Middle frontal gyrus (tissue), 1 donor: ENCODE measurements around the gene FGF9.

ENCODE experiments used
- DNase-seq: peaks from one replicate; pipeline ENCODE4 v3.0.0-alpha.2; 2015; ENCODE audit warnings: low spot score; ENCODE audit errors: extremely low spot score

FGF9 gene

GRCh38 chr13:21674490-21675009 is 3.7 kb downstream of the FGF9 start:
- no peak for DNase-seq

- DNase-seq: no peak
Observed at GRCh38 chr13:21675095-21675991, 4.5 kb downstream of the FGF9 start.

DNA sequence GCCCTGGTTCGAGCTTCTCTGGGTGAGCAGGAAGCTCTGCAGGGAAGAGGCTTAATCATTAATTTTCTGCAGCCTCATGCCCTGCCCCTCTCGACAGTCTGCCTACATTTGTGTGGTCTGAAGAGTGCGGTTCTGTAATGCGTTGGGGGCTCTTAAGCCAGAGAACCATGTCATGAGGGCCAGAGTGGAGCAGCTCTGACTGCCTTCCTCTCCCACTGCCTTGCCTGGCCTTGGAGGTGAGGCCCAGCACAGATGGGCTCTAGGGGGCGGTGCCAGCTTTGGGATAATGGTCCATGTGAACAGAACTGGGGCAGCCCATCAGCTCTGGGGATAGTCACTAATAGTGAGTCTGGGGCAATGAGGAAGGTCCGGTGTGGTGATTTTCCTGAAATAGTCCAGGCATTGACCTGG is 5.7 kb downstream of the FGF9 start:
- DNase-seq: no peak

DNA sequence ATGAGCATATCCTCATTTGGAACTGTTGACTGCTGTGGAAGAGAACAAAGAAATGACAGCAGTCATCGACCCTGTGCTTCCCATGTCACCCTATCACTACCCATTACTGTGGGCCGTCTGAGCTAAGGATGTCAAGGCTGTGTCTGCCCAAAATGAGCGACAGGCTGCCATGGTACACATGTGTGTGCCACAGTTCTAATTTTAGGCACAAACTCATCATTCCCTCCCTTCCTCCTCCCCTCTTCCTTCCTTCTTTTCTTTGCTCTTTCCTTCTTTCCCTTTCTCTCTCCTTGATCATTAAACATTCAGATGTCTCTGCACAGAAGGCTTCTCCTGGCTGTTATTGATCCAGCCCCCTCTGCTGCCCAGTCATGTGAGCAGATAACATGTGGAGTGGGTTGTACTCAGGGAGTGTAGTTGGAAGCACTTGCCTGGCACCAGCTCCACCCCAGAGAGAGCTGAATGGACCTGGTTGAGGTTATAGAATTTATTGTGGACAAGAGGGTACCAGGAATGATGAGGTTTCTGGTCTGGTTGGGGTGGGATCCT is 6.3 kb downstream of the FGF9 start:
- no peak for DNase-seq

- no peak for DNase-seq
Observed at GRCh38 chr13:21683034-21683733, 12.3 kb downstream of the FGF9 start.

- DNase-seq: no peak
Observed at GRCh38 chr13:21684576-21684975, 13.7 kb downstream of the FGF9 start.

DNA sequence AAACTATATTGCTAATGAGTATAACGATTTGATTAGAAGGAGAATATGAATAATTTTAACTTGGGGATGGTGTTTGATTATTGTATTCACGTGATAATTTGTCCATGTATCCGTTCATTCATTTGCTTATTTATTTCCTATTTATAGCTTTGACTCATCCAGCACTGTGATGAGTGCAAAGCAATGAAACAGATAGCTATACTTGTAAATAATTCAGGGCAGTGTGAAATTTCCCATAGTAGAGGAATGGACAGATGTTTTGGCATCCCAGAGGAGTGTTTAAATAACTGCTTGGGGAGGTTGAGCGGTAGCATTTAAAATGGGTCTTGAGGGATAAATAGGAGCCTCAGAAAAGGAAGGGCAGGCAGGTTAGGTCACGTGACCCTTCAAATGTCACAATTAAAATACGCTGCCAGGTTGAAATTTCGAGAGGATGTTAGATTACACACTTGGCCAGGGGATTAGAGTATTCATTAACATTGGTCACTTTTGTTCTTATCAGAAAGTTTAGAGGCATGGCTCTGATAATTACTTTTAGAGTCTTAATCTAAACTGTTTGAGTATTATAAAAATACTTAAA is 14.7 kb downstream of the FGF9 start:
- no peak for DNase-seq

GRCh38 chr13:21686751-21687391 is 16.0 kb downstream of the FGF9 start:
- DNase-seq: no peak

- DNase-seq: no peak
Observed at GRCh38 chr13:21688056-21688455, 17.2 kb downstream of the FGF9 start.

- no peak for DNase-seq
Observed at GRCh38 chr13:21689097-21689496, 18.2 kb downstream of the FGF9 start.

- no peak for DNase-seq
Observed at GRCh38 chr13:21690955-21691354, 20.1 kb downstream of the FGF9 start.

GRCh38 chr13:21691500-21691899 is 20.6 kb downstream of the FGF9 start:
- DNase-seq: no peak

DNA sequence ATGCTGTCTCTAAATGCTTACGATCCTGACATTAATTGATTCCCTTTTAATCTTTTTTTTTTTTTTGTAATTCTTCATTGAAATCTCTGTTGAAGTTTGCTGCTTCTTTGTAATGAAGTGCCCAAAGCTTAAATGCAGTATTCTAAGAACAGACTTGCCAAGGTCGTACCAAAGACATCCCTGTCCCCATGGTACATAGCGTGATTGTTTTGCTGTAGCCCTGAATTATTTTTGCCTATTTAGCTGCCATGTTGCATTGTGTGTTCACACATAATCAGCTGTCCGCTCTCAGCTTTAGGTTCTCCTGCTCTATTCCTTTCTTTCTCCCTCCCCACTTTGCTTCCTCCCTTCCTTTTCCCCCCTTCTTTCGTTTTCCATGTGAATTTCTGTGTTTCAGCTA is 21.1 kb downstream of the FGF9 start:
- no peak for DNase-seq

- no peak for DNase-seq
Observed at GRCh38 chr13:21694831-21695230, 24.0 kb downstream of the FGF9 start.

DNA sequence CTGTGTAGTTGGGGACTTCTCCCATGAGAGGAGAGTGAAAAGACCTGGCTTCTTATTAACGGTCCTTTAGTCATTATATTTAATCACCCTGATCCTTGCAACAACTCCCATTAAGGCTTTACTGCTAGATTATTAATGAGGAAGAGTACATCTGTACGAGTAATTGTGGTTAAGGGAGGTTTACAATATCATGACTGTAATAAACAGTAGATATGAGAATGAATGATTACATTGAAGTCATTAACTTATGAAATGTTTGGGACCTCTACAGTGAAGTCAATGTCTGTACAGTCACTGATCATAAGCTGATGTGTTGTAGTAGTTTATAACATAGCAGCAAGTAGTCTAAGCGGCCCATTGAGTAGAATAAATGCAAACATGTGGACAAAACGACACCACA is 24.7 kb downstream of the FGF9 start:
- DNase-seq: no peak

- DNase-seq: no peak
Observed at GRCh38 chr13:21696865-21697448, 26.1 kb downstream of the FGF9 start.

GRCh38 chr13:21698817-21699679 is 28.2 kb downstream of the FGF9 start:
- no peak for DNase-seq

DNA sequence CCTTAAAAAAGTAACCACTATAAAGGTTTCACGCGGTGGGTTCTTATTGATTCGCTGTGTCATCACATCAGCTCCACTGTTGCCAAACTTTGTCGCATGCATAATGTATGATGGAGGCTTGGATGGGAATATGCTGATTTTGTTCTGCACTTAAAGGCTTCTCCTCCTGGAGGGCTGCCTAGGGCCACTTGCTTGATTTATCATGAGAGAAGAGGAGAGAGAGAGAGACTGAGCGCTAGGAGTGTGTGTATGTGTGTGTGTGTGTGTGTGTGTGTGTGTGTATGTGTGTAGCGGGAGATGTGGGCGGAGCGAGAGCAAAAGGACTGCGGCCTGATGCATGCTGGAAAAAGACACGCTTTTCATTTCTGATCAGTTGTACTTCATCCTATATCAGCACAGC is 30.6 kb downstream of the FGF9 start:
- DNase-seq: no peak

GRCh38 chr13:21703846-21704245 is 33.0 kb downstream of the FGF9 start:
- no peak for DNase-seq

DNA sequence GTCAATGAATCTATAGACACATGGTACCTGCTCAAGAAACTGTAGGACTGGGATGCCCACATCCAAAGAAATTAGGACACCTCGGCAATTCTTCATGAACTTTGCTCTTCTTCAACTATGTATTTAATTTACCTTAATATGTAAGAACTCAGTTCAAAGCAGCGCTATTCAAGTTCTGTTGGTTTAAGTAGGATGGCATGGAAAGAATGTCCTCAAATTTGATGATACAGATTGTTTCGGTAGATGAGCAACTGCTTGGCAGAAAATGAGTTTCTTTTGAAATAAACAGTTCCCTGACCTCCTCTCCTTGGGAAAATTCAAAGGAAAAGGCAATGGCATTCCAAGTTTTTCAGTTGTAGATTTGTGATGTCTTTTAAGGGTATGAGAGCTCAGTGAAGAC is 36.7 kb downstream of the FGF9 start:
- no peak for DNase-seq
